Measurements from ENCODE around the gene DCAF17.

DCAF17 gene

DNA sequence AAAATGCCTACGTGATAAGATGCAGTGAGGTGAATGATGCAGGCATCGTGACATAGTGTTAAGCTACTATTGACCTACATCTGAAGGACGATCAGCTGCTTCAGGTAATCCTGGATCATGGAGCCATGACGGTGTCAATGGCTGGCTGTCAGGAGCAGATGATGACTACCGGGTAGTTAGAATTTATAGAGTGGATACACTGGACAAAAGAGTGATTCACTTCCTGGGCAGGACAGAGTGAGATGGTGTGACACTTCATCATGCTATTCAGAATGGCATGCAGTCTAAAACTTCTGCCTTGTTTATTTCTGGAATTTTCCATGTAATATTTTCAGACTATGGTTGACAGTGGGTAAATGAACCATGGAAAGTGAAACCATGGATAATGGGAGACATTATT, 29.8 kb upstream of the DCAF17 start:
- TF ChIP-seq GATA2 (IDR thresholded peaks at IDR 0.05; ENCODE audit: low read depth, low read length): no peak
- no peak for TF ChIP-seq GATA3 (IDR thresholded peaks at IDR 0.05; ENCODE audit: low read depth, low read length)

DNA sequence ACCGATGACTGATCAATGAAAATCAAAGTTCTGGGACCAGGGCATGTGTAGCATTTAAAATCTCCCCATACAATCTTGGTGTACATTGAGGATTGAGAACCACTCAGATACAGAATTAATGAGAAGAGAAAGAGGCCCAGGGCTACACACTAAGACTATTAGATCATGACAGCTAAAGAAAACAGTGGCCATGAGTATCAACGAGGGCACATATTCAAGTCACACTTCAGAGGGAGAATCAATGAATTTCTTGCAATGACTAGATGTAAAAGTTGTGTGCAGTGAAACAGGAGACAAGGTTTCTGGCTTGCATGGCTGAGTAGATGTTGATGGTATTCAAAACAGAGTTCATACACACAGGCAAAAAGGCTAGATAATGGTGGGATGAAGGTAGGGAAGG, 29.3 kb upstream of the DCAF17 start:
- no peak for TF ChIP-seq GATA3 (IDR thresholded peaks at IDR 0.05; ENCODE audit: low read depth, low read length)
- TF ChIP-seq GATA2 (IDR thresholded peaks at IDR 0.05; ENCODE audit: low read depth, low read length): no peak

DNA sequence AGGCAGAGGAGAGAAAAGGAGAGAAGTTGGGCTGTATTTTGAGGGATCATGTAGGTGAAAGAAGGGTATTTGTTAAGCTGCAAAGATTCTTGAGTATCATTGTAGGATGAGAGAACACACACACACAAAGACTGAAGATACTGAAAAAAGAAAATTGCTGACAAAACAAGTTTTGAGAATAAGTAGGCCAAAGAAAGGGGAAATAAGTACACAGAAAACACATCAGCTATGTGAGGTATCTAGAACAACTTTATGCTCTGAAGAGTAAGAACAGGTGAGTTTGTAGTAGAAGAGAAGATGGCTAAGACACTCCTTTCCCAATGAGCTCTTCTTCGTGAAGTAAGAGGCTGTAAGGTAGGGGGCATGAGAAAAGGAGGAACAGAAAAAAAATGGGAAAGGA, 28.5 kb upstream of the DCAF17 start:
- TF ChIP-seq GATA2 (IDR thresholded peaks at IDR 0.05; ENCODE audit: low read depth, low read length) (no peak), GATA3 (IDR thresholded peaks at IDR 0.05; ENCODE audit: low read depth, low read length) (no peak)

DNA sequence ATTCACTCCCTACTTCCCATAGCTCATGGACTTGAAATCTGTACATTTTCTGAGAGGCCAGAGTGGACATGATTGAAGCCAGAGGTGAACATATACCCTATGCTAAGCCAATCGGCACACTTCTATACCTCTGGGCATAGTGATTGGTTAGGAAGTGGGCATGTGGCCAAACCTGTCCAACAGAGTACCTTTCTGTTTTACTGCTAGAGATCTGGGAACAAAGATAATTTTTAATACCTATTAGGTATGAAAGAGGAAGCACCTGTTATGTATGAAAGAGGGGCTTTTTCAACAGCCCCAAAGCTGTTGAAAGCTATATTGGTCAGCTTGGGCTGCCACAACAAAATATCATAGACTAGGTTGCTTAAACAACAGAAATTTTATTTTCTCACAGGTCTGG, 28.0 kb upstream of the DCAF17 start:
- no peak for TF ChIP-seq GATA3 (IDR thresholded peaks at IDR 0.05; ENCODE audit: low read depth, low read length)

DNA sequence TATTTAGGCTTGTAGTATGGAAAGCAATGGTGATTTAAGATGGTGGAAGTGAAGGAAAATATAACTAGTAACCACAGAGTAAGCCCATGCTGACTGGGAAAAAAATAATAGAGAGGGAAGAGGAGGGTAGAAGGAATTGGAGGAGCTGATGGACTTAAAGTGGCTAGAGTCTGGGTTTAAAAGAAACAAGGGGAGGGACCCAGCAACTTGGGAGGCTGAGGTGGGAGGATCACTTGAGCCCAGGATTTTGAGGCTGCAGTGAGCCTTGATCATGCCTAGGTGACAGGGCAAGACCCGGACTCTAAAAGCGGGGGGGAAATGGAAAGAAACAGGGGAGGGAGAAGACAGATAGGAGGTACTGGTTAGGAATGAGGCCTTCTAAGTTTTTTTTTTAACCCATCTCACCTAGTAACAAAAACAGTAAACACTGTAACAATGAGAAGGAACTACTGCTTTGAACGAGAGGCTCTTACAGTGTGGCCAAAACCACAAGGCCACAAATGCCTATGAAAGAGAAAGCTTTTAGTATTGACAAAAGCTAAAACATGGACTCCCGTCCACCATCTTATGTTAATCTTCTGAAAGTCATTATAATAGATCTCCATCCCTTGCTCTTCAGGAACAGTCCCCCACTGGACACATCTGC, 26.9 kb upstream of the DCAF17 start:
- TF ChIP-seq GATA3 (IDR thresholded peaks at IDR 0.05; ENCODE audit: low read depth, low read length) (no peak), GATA2 (IDR thresholded peaks at IDR 0.05; ENCODE audit: low read depth, low read length) (no peak)

DNA sequence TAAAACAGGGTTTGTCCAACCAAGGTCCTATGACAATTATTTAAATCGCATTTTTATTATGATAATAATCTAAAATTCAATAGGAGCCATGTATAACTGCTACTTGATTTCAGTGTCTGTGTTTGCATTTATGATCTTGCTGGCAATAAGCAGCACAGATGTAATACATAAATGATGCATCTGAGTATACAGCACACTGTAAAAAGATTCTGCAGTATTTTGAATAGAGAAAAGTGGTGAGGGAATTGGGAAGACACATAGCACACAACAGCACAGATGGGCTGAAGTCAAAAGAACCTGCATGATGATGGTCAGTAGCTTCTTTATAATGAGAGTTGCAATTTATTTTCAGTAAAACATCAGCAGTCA, 26.4 kb upstream of the DCAF17 start:
- TF ChIP-seq GATA3 (IDR thresholded peaks at IDR 0.05; ENCODE audit: low read depth, low read length): no peak
- TF ChIP-seq GATA2 (IDR thresholded peaks at IDR 0.05; ENCODE audit: low read depth, low read length): no peak

DNA sequence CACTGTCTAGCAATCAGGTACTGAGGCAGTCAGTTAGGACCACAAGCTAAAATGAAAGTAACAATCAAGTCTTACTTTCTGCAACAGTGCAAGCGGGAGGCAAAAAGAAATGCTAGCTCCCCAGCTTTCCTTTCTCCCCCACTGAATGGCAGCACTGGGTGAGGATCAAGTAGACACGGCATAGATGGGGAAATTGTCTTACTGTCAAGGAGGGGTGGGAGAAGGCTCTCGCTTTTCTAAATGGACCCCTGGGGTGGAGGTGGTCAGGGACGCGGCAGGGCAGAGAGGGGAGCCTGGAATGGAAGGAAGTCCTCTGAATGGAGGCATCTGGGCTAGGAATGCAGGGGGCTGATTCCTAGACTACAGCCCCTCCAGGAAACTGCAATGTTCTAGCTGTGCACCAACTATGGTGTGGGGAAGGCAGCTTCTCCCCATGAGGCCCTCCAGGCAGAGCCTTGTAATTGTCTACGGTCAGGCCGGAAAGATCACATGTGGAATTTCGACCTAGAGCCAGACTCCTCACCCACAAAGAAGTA, 24.5 kb upstream of the DCAF17 start:
- no peak for TF ChIP-seq GATA2 (IDR thresholded peaks at IDR 0.05; ENCODE audit: low read depth, low read length)

DNA sequence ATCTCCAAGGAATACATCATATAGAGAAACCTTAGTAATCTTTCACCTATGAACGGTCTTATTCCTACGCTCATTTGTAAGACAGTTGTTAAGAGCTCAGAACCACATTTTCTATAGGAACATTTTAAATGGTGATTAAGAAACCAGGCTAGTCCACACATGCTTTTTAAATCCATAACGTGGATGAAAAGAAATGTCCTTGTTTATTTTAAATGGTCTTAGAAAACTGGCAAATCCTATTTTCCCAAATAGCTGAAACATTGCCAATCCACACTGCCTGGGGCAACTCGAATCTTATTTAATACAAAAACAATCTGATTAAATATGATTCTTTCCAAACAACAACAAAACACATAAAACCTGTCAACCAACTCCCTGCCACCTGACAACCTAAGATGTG, 23.9 kb upstream of the DCAF17 start:
- TF ChIP-seq GATA3 (IDR thresholded peaks at IDR 0.05; ENCODE audit: low read depth, low read length) (no peak), GATA2 (IDR thresholded peaks at IDR 0.05; ENCODE audit: low read depth, low read length) (no peak)

DNA sequence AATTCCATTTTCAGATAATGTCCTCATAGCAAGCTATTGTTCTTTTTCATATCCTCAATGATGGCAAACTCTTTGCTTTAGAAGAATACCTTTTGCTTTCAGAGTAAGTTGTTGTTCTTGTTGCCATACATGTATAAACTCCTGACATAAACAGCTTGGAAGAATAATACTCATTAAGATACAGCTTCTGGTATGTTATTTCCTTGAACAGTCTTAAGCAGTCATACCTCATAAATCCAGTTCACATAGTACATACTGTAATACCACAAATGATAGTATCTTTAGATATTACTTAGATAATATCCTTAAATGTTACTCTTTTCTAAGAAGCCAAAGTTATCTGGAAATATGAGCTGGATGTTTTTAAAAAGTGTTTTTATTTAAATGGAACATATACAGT, 23.4 kb upstream of the DCAF17 start:
- TF ChIP-seq GATA2 (IDR thresholded peaks at IDR 0.05; ENCODE audit: low read depth, low read length) (no peak), GATA3 (IDR thresholded peaks at IDR 0.05; ENCODE audit: low read depth, low read length) (no peak)

DNA sequence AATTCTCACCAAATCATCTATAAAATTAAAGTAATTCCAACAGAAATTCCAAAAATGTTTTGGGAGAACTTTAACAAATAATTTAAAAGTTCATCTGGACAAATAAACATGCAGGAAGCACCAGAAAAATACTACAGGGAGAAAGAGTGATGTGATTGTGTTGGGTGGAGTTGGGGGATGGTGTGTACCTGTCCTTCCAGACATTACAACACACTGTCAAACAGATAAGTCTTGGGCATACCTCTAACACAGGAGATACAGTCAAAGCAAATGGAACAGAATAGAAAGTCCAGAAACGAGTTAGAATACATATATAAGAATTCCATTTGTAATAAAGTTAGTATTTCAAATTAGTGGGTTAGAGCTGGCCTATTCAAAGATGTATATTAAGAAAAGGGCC, 22.8 kb upstream of the DCAF17 start:
- TF ChIP-seq GATA3 (IDR thresholded peaks at IDR 0.05; ENCODE audit: low read depth, low read length) (no peak), GATA2 (IDR thresholded peaks at IDR 0.05; ENCODE audit: low read depth, low read length) (no peak)

DNA sequence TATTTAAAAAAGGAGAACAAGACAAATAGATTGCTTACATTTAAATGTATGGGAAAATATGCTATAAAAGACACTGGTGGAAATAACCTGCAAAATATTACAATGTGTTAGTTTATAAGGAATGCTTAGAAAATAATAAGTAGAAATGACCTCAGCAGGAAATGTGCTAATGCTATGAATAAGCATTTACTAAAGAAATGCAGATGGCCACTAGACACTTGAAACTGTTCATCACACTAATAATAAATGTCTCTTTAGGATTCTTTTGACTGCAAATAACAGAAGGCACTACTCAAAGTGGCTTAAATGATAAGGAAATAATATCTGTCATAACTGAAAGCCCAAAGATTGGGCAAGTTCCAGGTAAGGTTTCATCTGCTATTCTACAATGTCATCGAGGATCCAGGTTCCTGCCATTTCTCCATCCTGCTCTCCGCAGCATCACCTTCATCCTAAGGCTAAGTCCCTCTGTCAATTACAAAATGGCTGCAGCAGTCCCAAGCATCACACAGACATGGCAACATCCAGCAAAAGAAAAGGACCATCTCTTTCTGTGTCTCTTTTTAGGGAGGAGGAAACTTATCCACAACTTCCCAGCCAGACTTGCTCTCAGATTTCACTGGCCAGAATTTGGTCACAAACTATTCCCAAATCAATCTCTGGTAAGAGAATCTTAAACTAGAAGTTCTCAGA, 22.1 kb upstream of the DCAF17 start:
- TF ChIP-seq GATA2 (IDR thresholded peaks at IDR 0.05; ENCODE audit: low read depth, low read length): no peak
- no peak for TF ChIP-seq GATA3 (IDR thresholded peaks at IDR 0.05; ENCODE audit: low read depth, low read length)

DNA sequence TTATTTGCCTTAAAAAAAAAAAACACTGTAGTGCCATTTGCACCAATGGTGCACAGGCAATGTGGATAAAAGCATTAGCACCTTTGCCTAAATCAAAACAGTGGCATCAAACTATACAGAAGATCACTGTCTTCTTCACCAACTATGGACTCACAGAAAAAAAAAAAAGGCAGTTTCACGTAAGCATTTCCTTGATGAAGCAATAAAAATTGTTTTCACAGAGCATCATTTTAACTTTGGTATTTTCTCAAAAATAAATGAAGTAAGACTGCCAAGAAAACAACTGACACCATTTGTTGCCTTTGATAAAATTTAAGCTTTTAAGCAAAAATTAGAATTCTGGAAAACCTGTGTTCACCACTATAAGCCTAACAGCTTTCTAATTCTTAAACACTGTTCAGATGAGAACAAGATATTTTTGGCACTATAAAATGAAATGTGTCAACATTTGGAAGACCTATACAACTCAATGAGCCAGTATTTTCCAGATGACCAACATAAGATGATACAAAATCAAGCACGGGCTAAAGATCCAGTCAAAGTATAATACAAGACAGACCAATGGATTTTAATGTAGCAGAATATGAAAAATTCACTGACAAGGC, 21.4 kb upstream of the DCAF17 start:
- no peak for TF ChIP-seq GATA2 (IDR thresholded peaks at IDR 0.05; ENCODE audit: low read depth, low read length)

DNA sequence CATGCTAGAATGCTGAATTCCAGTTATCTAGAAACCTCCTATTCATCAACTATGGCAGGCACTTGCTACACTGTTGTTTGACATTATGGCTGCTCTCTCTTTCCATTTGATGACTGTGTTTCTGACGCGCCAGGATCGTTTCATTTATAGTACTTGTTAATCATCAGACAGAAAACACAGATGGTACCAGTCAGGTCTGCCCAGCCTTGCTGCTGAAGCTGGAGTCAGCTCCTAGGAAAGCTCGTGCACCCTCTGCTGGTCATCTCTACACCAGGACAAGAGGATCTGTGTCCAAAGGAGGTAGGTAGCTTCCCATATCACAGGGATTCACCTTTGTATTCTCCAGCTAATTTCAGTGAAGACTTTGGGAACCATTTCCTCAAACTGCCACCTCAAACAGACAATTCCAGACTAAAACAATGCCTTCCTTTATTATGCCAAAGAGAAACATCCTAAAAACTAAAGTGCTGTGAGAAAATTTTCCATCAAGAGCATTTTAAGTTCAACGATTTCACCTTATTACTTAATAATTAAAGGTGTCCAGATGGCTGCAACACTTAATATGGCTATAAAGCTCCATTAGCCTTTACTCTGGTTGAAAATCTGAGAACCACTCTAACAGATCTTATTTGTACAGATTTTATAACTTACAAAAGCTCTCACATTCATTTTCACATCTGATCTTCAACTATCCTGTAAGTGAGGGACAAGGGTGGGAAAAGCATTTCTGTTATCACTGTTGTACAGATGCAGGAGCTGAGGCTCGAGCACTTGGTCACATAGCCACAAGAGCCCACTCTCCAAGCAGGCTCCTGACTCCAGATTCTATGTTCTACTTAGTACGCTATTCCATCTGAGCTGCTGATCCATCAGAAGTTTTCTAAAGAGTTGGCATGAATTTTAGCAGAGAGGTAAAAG, 17.8 kb upstream of the DCAF17 start:
- TF ChIP-seq GATA2 (IDR thresholded peaks at IDR 0.05; ENCODE audit: low read depth, low read length) (no peak), GATA3 (IDR thresholded peaks at IDR 0.05; ENCODE audit: low read depth, low read length) (no peak)

DNA sequence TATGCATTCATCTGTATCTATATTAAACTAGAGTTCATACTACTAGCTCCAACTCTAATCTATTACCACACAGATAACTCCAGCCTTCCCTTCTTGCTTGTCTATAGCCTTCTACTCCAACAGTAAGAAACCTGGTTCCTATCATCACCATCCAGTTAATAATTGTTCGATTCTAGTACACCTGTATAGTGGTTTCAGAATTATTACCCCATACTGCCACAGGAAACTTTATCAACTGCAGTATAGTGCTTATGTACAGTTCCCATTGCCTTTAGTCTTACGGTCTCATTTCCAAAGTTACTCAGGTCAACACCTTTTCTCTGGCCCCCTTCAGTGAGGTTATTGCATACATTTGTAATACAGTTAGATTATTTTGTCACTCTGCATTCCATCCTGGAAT, 14.7 kb upstream of the DCAF17 start:
- no peak for TF ChIP-seq GATA2 (IDR thresholded peaks at IDR 0.05; ENCODE audit: low read depth, low read length)
- no peak for TF ChIP-seq GATA3 (IDR thresholded peaks at IDR 0.05; ENCODE audit: low read depth, low read length)

Measured in SH-SY5Y (cell line).